ENCODE data around the gene CDH12.

The CDH12 gene

DNA sequence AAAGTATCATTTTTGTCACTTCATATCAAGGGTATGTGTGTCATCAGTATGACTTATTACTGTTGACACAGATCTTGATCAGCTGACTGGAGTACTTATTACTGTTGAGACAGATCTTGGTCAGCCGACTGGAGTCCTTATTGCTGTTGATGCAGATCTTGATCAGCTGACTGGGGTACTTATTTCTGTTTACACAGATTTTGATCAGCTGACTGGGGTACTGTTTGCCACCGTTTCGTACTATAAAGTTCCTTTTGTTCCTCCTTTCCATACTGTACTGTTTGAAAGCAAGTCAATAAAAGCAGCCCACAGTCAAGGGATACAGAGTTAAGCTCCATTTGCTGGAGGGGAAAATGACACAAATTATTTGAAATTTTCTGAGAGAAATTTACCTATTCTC, 347.3 kb downstream of the CDH12 start:
- no peak for TF ChIP-seq TAF1 (IDR thresholded peaks at IDR 0.05; ENCODE audit: borderline replicate concordance, insufficient read depth, low read length)
- TF ChIP-seq SIN3A (IDR thresholded peaks at IDR 0.05; ENCODE audit: borderline replicate concordance, insufficient read depth, low read length): no peak
- no peak for TF ChIP-seq FOXP2 (optimal IDR thresholded peaks at IDR 0.05; ENCODE audit: borderline replicate concordance, extremely low read depth, extremely low read length, insufficient read depth)
- no peak for TF ChIP-seq POLR2AphosphoS5 (IDR thresholded peaks at IDR 0.05; ENCODE audit: low read depth, low read length)
- TF ChIP-seq, protein P1, sequence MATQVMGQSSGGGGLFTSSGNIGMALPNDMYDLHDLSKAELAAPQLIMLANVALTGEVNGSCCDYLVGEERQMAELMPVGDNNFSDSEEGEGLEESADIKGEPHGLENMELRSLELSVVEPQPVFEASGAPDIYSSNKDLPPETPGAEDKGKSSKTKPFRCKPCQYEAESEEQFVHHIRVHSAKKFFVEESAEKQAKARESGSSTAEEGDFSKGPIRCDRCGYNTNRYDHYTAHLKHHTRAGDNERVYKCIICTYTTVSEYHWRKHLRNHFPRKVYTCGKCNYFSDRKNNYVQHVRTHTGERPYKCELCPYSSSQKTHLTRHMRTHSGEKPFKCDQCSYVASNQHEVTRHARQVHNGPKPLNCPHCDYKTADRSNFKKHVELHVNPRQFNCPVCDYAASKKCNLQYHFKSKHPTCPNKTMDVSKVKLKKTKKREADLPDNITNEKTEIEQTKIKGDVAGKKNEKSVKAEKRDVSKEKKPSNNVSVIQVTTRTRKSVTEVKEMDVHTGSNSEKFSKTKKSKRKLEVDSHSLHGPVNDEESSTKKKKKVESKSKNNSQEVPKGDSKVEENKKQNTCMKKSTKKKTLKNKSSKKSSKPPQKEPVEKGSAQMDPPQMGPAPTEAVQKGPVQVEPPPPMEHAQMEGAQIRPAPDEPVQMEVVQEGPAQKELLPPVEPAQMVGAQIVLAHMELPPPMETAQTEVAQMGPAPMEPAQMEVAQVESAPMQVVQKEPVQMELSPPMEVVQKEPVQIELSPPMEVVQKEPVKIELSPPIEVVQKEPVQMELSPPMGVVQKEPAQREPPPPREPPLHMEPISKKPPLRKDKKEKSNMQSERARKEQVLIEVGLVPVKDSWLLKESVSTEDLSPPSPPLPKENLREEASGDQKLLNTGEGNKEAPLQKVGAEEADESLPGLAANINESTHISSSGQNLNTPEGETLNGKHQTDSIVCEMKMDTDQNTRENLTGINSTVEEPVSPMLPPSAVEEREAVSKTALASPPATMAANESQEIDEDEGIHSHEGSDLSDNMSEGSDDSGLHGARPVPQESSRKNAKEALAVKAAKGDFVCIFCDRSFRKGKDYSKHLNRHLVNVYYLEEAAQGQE (IDR thresholded peaks at IDR 0.05; ENCODE audit: insufficient read depth in 1 of 2, low read depth in 2 of 2, low read length in 2 of 2): no peak

DNA sequence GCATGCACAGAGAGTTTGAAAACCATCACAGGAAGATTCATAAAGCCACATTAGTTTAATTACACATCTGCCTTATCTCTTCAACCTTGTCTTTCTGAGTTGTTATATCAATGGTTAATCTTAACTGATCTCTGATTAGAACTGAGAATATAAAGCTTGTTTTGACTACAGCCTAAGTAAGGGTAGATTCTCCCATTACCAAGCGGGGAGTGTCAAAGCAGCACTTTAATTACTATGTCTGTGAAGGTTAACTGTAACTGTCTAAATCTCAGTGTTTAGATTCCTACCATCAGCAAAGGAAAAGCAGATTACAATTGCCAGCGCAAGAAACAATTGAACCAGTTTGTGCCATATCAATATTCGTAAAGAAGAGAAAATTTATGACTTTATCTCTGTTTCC, 348.7 kb downstream of the CDH12 start:
- TF ChIP-seq TAF1 (IDR thresholded peaks at IDR 0.05; ENCODE audit: borderline replicate concordance, insufficient read depth, low read length) (no peak), SIN3A (IDR thresholded peaks at IDR 0.05; ENCODE audit: borderline replicate concordance, insufficient read depth, low read length) (no peak), POLR2AphosphoS5 (IDR thresholded peaks at IDR 0.05; ENCODE audit: low read depth, low read length) (no peak), FOXP2 (optimal IDR thresholded peaks at IDR 0.05; ENCODE audit: borderline replicate concordance, extremely low read depth, extremely low read length, insufficient read depth) (no peak)
- TF ChIP-seq, protein P1 (IDR thresholded peaks at IDR 0.05; ENCODE audit: insufficient read depth in 1 of 2, low read depth in 2 of 2, low read length in 2 of 2): no peak

DNA sequence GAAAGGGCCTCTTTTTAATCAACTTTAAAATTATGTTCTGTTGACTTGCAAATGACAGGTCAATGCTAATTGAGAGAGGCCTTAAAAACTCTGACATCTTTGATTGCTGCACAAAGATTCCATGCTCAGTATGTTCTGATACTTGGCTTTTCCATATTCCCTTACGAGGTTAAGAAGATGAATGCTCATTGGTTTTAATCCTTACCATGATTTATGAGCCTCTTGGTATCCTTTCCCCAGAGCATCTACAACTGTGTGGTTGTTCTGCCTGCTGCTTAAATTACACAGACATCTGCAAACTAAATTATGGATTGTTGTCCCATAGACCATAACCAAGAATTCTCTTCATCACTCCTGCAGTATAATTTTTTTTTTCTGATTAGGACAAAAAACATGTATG, 352.6 kb downstream of the CDH12 start:
- no peak for TF ChIP-seq SIN3A (IDR thresholded peaks at IDR 0.05; ENCODE audit: borderline replicate concordance, insufficient read depth, low read length)
- TF ChIP-seq, protein P1 (IDR thresholded peaks at IDR 0.05; ENCODE audit: insufficient read depth in 1 of 2, low read depth in 2 of 2, low read length in 2 of 2): no peak

DNA sequence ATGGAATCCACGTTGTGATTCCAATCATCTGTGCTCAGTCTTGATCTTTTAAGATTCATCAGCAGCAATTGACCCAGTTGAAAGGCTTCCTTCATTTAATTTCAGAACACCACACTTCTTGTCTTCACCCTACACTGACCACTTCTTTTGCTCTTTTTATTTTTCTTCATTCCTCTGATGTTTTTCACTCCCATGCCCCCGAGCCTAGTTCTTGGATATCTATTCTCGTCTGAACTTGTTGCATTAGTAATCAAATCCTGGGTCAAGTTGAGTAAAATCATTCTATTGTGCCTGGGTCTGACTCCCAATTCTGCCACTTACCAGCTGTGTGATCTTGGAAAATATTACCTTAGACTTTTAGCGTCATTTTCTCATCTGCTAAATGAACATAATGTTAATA, 356.5 kb downstream of the CDH12 start:
- TF ChIP-seq POLR2AphosphoS5 (IDR thresholded peaks at IDR 0.05; ENCODE audit: low read depth, low read length) (no peak), SIN3A (IDR thresholded peaks at IDR 0.05; ENCODE audit: borderline replicate concordance, insufficient read depth, low read length) (no peak), TAF1 (IDR thresholded peaks at IDR 0.05; ENCODE audit: borderline replicate concordance, insufficient read depth, low read length) (no peak), FOXP2 (optimal IDR thresholded peaks at IDR 0.05; ENCODE audit: borderline replicate concordance, extremely low read depth, extremely low read length, insufficient read depth) (no peak)
- TF ChIP-seq, protein P1 (IDR thresholded peaks at IDR 0.05; ENCODE audit: insufficient read depth in 1 of 2, low read depth in 2 of 2, low read length in 2 of 2): no peak

DNA sequence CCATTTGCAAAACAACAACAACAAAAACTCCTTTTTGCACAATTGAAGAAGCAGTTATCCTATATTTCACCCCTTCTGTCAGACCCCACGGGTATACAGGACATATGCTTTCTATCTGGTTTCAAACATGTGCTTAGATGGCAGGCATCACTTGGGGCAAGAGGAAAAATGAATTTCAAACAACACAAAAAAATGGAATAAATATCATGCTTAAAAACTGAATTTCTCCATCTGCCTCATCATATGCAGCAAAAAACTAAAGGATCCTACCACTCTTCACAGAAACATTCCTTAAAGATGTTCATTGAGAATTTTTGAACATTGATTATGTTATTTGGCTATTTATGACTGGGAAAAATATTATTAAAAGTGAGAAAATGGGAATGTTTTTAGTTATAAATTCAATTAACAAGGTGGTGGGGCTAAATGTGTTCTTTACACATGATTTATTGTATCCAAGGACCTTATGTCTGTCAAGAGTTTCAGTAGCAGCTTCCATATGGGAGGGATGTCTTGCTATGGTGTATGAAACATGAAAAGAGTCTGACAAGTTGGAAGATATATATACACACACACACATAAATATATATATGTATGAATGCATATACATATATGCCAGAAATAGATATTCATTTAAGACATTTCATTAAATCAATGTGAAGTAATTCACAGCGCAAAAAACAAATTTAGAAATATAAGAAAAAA, 358.0 kb downstream of the CDH12 start:
- TF ChIP-seq, protein P1 (IDR thresholded peaks at IDR 0.05; ENCODE audit: insufficient read depth in 1 of 2, low read depth in 2 of 2, low read length in 2 of 2): no peak
- TF ChIP-seq POLR2AphosphoS5 (IDR thresholded peaks at IDR 0.05; ENCODE audit: low read depth, low read length) (no peak), SIN3A (IDR thresholded peaks at IDR 0.05; ENCODE audit: borderline replicate concordance, insufficient read depth, low read length) (no peak), TAF1 (IDR thresholded peaks at IDR 0.05; ENCODE audit: borderline replicate concordance, insufficient read depth, low read length) (no peak), FOXP2 (optimal IDR thresholded peaks at IDR 0.05; ENCODE audit: borderline replicate concordance, extremely low read depth, extremely low read length, insufficient read depth) (no peak)

Data from PFSK-1 (cell line).